HEK293 (cell line): ENCODE results near the gene PCDH9.

ENCODE experiments used
- HOXC10 ChIP-seq: sonication (generic); formaldehyde crosslinking; IDR thresholded peaks from 2 replicates; pipeline ENCODE4 v1.8.1; 2023; ENCODE audit warnings: mild to moderate bottlenecking, missing genetic modification reagents
- OSR2 ChIP-seq: fragments of 450-650 bp; formaldehyde crosslinking; IDR thresholded peaks from 2 replicates; pipeline ENCODE4 v1.5.1; 2016; ENCODE audit warnings: missing biosample characterization, missing genetic modification characterization
- ZNF23 ChIP-seq: fragments of 450-650 bp; formaldehyde crosslinking; IDR thresholded peaks from 2 replicates; pipeline ENCODE4 v1.5.1; 2016; ENCODE audit warnings: missing biosample characterization, missing genetic modification characterization, borderline replicate concordance
- ZNF274 ChIP-seq, 2 experiments: fragments of 200-500 bp in 1 of 2; fragments of 450-650 bp in 1 of 2; sonication (Bioruptor generic) in 1 of 2; formaldehyde crosslinking in 1 of 2; IDR thresholded peaks; 2 replicates each; pipeline versions ENCODE4 v1.5.1 to v1.6.1; 2014 to 2016; ENCODE audit warnings: borderline replicate concordance in 1 of 2, inconsistent platforms in 1 of 2, low read length in 1 of 2, missing biosample characterization in 1 of 2, missing genetic modification characterization in 1 of 2
- ZNF404 ChIP-seq: fragments of 450-650 bp; formaldehyde crosslinking; IDR thresholded peaks from 2 replicates; pipeline ENCODE4 v1.5.1; 2017; ENCODE audit warnings: missing biosample characterization, missing genetic modification characterization
- TF ChIP-seq, protein P1 (sequence below): fragments of 450-650 bp; formaldehyde crosslinking; IDR thresholded peaks from 2 replicates; pipeline ENCODE4 v1.5.1; 2016; ENCODE audit warnings: missing biosample characterization, missing genetic modification characterization
- TF ChIP-seq, protein P2 (sequence below): fragments of 450-650 bp; formaldehyde crosslinking; IDR thresholded peaks from 2 replicates; pipeline ENCODE4 v1.5.1; 2016; ENCODE audit warnings: missing biosample characterization, missing genetic modification characterization
- TF ChIP-seq, protein P3 (sequence below): sonication (generic); formaldehyde crosslinking; IDR thresholded peaks from 2 replicates; pipeline ENCODE4 v1.8.1; 2022; ENCODE audit warnings: mild to moderate bottlenecking, moderate library complexity, missing genetic modification reagents
- TF ChIP-seq, protein P4 (sequence below): fragments of 450-650 bp; formaldehyde crosslinking; IDR thresholded peaks from 2 replicates; pipeline ENCODE4 v1.5.1; 2016; ENCODE audit warnings: missing biosample characterization, missing genetic modification characterization
- TF ChIP-seq, protein P5 (sequence below): fragments of 450-650 bp; formaldehyde crosslinking; IDR thresholded peaks from 2 replicates; pipeline ENCODE4 v1.5.1; 2017; ENCODE audit warnings: missing biosample characterization, missing genetic modification characterization
- TF ChIP-seq, protein P6 (sequence below): fragments of 450-650 bp; formaldehyde crosslinking; IDR thresholded peaks from 2 replicates; pipeline ENCODE4 v1.5.1; 2017; ENCODE audit warnings: missing biosample characterization, mild to moderate bottlenecking, missing genetic modification characterization, moderate library complexity
- TF ChIP-seq, protein P7 (sequence below): fragments of 450-650 bp; formaldehyde crosslinking; IDR thresholded peaks from 2 replicates; pipeline ENCODE4 v1.5.1; 2016; ENCODE audit warnings: missing biosample characterization, missing genetic modification characterization
- TF ChIP-seq, protein P8 (sequence below): IDR thresholded peaks from 2 replicates; pipeline ENCODE4 v1.6.1; 2011; ENCODE audit warnings: mild to moderate bottlenecking, low read depth, low read length, borderline replicate concordance

DNA sequence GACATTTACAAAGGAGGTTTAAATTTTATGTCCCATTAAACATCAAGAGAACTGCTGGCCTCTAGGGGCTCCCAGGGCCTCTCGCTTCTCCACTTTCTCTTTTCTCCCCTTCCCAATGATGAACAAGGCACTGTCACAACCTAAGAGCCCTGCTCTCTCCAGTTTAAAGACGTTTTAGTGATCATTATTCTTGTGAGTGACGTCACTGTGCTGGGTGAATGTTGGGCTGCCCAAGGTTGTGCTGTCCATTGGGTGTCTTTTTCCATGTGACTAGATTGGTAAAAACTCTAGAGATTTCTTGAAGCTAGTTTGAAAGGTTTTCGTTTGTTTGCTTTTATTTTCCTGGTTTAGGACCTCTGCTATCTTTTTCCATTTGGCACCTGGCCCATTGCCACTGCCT is 602.6 kb downstream of the PCDH9 start:
- TF ChIP-seq ZNF404 (no peak), OSR2 (tag by site-specific recombination) (no peak), ZNF274 (IDR thresholded peaks at IDR 0.05; ENCODE audit: low read length) (no peak), ZNF274 (tag by site-specific recombination; IDR thresholded peaks at IDR 0.05; ENCODE audit: borderline replicate concordance) (no peak), HOXC10 (no peak), ZNF23 (tag by site-specific recombination) (no peak)
- TF ChIP-seq, protein P1, sequence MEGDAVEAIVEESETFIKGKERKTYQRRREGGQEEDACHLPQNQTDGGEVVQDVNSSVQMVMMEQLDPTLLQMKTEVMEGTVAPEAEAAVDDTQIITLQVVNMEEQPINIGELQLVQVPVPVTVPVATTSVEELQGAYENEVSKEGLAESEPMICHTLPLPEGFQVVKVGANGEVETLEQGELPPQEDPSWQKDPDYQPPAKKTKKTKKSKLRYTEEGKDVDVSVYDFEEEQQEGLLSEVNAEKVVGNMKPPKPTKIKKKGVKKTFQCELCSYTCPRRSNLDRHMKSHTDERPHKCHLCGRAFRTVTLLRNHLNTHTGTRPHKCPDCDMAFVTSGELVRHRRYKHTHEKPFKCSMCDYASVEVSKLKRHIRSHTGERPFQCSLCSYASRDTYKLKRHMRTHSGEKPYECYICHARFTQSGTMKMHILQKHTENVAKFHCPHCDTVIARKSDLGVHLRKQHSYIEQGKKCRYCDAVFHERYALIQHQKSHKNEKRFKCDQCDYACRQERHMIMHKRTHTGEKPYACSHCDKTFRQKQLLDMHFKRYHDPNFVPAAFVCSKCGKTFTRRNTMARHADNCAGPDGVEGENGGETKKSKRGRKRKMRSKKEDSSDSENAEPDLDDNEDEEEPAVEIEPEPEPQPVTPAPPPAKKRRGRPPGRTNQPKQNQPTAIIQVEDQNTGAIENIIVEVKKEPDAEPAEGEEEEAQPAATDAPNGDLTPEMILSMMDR (tag by site-specific recombination): no peak
- TF ChIP-seq, protein P2, sequence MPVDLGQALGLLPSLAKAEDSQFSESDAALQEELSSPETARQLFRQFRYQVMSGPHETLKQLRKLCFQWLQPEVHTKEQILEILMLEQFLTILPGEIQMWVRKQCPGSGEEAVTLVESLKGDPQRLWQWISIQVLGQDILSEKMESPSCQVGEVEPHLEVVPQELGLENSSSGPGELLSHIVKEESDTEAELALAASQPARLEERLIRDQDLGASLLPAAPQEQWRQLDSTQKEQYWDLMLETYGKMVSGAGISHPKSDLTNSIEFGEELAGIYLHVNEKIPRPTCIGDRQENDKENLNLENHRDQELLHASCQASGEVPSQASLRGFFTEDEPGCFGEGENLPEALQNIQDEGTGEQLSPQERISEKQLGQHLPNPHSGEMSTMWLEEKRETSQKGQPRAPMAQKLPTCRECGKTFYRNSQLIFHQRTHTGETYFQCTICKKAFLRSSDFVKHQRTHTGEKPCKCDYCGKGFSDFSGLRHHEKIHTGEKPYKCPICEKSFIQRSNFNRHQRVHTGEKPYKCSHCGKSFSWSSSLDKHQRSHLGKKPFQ (tag by site-specific recombination): no peak
- TF ChIP-seq, protein P3, sequence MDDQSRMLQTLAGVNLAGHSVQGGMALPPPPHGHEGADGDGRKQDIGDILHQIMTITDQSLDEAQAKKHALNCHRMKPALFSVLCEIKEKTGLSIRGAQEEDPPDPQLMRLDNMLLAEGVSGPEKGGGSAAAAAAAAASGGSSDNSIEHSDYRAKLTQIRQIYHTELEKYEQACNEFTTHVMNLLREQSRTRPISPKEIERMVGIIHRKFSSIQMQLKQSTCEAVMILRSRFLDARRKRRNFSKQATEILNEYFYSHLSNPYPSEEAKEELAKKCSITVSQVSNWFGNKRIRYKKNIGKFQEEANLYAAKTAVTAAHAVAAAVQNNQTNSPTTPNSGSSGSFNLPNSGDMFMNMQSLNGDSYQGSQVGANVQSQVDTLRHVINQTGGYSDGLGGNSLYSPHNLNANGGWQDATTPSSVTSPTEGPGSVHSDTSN: no peak
- TF ChIP-seq, protein P4, sequence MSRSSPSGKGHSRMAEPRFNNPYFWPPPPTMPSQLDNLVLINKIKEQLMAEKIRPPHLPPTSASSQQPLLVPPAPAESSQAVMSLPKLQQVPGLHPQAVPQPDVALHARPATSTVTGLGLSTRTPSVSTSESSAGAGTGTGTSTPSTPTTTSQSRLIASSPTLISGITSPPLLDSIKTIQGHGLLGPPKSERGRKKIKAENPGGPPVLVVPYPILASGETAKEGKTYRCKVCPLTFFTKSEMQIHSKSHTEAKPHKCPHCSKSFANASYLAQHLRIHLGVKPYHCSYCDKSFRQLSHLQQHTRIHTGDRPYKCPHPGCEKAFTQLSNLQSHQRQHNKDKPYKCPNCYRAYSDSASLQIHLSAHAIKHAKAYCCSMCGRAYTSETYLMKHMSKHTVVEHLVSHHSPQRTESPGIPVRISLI (tag by site-specific recombination): no peak
- TF ChIP-seq, protein P5, sequence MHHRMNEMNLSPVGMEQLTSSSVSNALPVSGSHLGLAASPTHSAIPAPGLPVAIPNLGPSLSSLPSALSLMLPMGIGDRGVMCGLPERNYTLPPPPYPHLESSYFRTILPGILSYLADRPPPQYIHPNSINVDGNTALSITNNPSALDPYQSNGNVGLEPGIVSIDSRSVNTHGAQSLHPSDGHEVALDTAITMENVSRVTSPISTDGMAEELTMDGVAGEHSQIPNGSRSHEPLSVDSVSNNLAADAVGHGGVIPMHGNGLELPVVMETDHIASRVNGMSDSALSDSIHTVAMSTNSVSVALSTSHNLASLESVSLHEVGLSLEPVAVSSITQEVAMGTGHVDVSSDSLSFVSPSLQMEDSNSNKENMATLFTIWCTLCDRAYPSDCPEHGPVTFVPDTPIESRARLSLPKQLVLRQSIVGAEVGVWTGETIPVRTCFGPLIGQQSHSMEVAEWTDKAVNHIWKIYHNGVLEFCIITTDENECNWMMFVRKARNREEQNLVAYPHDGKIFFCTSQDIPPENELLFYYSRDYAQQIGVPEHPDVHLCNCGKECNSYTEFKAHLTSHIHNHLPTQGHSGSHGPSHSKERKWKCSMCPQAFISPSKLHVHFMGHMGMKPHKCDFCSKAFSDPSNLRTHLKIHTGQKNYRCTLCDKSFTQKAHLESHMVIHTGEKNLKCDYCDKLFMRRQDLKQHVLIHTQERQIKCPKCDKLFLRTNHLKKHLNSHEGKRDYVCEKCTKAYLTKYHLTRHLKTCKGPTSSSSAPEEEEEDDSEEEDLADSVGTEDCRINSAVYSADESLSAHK: no peak
- TF ChIP-seq, protein P6, sequence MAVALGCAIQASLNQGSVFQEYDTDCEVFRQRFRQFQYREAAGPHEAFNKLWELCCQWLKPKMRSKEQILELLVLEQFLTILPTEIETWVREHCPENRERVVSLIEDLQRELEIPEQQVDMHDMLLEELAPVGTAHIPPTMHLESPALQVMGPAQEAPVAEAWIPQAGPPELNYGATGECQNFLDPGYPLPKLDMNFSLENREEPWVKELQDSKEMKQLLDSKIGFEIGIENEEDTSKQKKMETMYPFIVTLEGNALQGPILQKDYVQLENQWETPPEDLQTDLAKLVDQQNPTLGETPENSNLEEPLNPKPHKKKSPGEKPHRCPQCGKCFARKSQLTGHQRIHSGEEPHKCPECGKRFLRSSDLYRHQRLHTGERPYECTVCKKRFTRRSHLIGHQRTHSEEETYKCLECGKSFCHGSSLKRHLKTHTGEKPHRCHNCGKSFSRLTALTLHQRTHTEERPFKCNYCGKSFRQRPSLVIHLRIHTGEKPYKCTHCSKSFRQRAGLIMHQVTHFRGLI (tag by site-specific recombination): no peak
- TF ChIP-seq, protein P7, sequence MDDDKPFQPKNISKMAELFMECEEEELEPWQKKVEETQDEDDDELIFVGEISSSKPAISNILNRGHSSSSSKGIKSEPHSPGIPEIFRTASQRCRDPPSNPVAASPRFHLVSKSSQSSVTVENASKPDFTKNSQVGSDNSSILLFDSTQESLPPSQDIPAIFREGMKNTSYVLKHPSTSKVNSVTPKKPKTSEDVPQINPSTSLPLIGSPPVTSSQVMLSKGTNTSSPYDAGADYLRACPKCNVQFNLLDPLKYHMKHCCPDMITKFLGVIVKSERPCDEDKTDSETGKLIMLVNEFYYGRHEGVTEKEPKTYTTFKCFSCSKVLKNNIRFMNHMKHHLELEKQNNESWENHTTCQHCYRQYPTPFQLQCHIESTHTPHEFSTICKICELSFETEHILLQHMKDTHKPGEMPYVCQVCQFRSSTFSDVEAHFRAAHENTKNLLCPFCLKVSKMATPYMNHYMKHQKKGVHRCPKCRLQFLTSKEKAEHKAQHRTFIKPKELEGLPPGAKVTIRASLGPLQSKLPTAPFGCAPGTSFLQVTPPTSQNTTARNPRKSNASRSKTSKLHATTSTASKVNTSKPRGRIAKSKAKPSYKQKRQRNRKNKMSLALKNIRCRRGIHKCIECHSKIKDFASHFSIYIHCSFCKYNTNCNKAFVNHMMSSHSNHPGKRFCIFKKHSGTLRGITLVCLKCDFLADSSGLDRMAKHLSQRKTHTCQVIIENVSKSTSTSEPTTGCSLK (tag by site-specific recombination): no peak
- TF ChIP-seq, protein P8, sequence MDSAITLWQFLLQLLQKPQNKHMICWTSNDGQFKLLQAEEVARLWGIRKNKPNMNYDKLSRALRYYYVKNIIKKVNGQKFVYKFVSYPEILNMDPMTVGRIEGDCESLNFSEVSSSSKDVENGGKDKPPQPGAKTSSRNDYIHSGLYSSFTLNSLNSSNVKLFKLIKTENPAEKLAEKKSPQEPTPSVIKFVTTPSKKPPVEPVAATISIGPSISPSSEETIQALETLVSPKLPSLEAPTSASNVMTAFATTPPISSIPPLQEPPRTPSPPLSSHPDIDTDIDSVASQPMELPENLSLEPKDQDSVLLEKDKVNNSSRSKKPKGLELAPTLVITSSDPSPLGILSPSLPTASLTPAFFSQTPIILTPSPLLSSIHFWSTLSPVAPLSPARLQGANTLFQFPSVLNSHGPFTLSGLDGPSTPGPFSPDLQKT: no peak
